Epithelial cell of esophagus (primary cell): Measurements from ENCODE around the gene PAWR.
"Not testable (repeated sequence)": the region's sequence is repeated elsewhere in the genome, so short reads cannot be mapped to it uniquely, and the experiment has no call there.

Experiments used
- DNase-seq: peaks from one replicate; pipeline ENCODE4 v3.0.0; 2010; ENCODE audit warnings: low read depth
- H3K4me3 ChIP-seq: 2 replicates; pipeline ENCODE4 v1.5.1; 2011; ENCODE audit warnings: mild to moderate bottlenecking, low read length, control low read depth
- TF ChIP-seq, protein P1 (sequence below): IDR thresholded peaks from 2 replicates; pipeline ENCODE4 v1.5.1; 2011; ENCODE audit warnings: low read depth, mild to moderate bottlenecking, low read length, control low read depth, inconsistent platforms; ENCODE audit not compliant: insufficient read depth; ENCODE audit errors: missing control alignments

PAWR gene

DNA sequence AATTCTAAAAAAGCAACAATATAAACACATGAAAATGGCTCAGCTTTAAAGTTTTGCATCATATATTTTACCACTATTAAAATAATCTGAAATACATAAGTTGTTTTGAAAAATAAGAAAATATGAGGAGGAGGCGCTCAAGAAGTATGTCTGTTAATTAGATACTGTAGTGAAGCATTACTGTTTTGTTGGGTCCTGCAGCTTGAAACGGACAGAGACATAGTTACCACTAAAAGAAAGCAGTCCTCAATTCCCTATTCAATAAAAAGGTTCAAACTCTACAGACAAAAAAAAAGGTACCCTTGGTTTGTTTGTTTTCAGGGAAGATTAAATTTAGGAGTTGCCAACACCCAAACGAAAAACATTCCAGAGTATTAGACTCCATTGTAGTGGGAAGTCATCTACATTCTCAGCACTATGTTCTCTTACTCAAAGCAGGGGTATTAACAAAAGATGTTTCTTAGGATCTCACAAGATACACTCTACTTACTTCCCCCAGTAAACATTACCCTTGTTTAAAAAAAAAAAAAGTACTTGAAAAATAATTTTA is 3.0 kb downstream of the PAWR start:
- H3K4me3 ChIP-seq: peak overlapping the region; percentile 73
- peak; percentile 22 for DNase-seq
- TF ChIP-seq, protein P1, sequence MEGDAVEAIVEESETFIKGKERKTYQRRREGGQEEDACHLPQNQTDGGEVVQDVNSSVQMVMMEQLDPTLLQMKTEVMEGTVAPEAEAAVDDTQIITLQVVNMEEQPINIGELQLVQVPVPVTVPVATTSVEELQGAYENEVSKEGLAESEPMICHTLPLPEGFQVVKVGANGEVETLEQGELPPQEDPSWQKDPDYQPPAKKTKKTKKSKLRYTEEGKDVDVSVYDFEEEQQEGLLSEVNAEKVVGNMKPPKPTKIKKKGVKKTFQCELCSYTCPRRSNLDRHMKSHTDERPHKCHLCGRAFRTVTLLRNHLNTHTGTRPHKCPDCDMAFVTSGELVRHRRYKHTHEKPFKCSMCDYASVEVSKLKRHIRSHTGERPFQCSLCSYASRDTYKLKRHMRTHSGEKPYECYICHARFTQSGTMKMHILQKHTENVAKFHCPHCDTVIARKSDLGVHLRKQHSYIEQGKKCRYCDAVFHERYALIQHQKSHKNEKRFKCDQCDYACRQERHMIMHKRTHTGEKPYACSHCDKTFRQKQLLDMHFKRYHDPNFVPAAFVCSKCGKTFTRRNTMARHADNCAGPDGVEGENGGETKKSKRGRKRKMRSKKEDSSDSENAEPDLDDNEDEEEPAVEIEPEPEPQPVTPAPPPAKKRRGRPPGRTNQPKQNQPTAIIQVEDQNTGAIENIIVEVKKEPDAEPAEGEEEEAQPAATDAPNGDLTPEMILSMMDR: no peak

DNA sequence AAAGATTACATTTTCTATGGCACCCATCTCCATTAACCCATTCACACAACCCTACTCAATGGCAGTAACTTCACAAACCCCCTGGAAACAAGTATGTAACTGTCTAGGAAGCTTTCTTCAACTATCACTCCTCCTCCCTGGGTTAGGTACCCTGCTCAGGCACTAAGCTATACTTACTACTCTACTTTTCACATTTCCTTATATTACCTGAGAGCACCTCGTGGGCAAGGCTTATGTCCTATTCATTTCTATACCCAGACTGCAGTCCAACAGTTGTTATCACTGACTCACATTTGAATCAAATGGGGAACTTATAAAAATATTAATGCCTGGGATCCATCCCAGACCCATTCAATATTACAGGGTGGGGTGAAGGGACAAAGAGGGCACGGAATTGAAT is 4.6 kb downstream of the PAWR start:
- H3K4me3 ChIP-seq: peak overlapping the region; percentile 73
- peak; percentile 56 for DNase-seq
- TF ChIP-seq, protein P1: no peak

DNA sequence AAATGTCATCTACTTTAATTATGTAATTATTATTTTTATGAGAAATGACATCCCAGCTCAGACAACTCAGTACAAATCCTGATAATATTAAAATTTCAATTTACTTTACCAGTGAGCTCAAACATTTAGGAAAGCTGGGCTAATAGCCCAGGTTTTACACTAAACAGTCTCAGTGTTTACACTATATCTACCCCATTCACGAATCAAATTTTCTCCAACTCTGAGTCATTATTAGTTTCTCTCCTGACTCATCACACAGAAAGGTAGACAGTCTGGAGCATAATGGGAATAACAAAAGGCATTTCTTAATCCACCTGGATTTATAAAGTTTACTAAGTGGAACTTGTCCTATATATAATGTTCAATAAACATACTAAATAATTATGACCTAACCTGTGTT is 5.7 kb downstream of the PAWR start:
- TF ChIP-seq, protein P1: no peak
- DNase-seq: peak; percentile 87
- H3K4me3 ChIP-seq: no peak overlapping the region

- DNase-seq, H3K4me3 ChIP-seq: not testable (repeated sequence)
These were observed 6.4 kb downstream of the PAWR start for GRCh38 chr12:79684338-79684737.

GRCh38 chr12:79682593-79682992 is 8.2 kb downstream of the PAWR start:
- no peak for DNase-seq
- TF ChIP-seq, protein P1: no peak
- no peak overlapping the region for H3K4me3 ChIP-seq

DNA sequence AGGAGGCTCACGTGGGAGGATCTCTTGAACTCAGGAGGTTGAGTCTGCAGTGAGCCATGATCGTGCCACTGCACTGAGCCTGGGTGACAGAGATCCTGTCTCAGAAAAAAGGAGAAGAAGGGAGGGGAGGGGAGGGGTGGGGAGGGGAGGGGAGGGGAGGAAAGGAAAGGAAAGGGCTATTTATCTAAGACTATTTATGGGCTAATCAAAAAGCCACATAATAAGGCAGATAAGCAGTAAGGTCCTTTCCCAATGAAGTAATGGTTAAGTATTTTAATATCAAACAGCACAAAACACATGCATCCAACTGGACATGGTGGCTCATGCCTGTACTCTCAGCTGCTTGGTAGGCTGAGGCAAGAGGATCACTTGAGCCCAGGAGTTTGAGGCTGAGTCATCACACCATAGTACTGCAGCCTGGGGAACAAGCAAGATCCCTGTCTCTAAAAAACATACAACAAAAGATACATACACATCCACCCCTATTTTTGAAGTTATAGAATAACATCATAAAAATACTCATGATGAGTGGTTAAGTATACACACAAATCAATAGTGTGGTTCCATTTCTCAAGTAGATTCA is 9.7 kb downstream of the PAWR start:
- TF ChIP-seq, protein P1: no peak
- peak; percentile 90 for DNase-seq
- H3K4me3 ChIP-seq: no peak overlapping the region

GRCh38 chr12:79680051-79680450 is 10.7 kb downstream of the PAWR start:
- TF ChIP-seq, protein P1: no peak
- no peak overlapping the region for H3K4me3 ChIP-seq
- no peak for DNase-seq
